A673 (cell line): ENCODE measurements around the gene PARD6G.

Experiments used
- CTCF ChIP-seq: fragments of 300-800, 200-600 bp; sonication (generic); conservative IDR thresholded peaks from 2 replicates; pipeline ENCODE4 v1.5.1; 2017; ENCODE audit warnings: low read depth, mild to moderate bottlenecking, antibody characterized with exemption, low read length, moderate library complexity, mixed read lengths
- EZH2 ChIP-seq: fragments of 200-600 bp; sonication (generic); IDR thresholded peaks from 2 replicates; pipeline ENCODE4 v1.6.1; 2017; ENCODE audit warnings: borderline replicate concordance, low read depth, mild to moderate bottlenecking, mixed read lengths, antibody characterized with exemption, low read length; ENCODE audit not compliant: poor library complexity, severe bottlenecking

- TF ChIP-seq CTCF: no peak
- TF ChIP-seq EZH2: no peak
Measured at GRCh38 chr18:80228051-80228848, 19.1 kb downstream of the PARD6G start.
